NCI-H345 (cell line): ENCODE data around the gene FGFBP1.

Experiments used
- DNase-seq: peaks from one replicate; lab custom pipeline; 2025; lab: John Stamatoyannopoulos, UW

The FGFBP1 gene

GRCh38 chr4:15912236-15912635 is 26.3 kb downstream of the FGFBP1 start:
- DNase-seq, result no peak

GRCh38 chr4:15910155-15910940 is 28.2 kb downstream of the FGFBP1 start:
- no peak for DNase-seq

- no peak for DNase-seq
Measured at GRCh38 chr4:15907430-15907829, 31.1 kb downstream of the FGFBP1 start.

- DNase-seq, result peak; percentile 76
Measured at GRCh38 chr4:15906020-15906443, 32.5 kb downstream of the FGFBP1 start.

- DNase-seq, result no peak
Measured at GRCh38 chr4:15902746-15903145, 35.8 kb downstream of the FGFBP1 start.

GRCh38 chr4:15901998-15902397 is 36.5 kb downstream of the FGFBP1 start:
- no peak for DNase-seq

GRCh38 chr4:15901007-15901406 is 37.5 kb downstream of the FGFBP1 start:
- no peak for DNase-seq

GRCh38 chr4:15899511-15899910 is 39.0 kb downstream of the FGFBP1 start:
- no peak for DNase-seq

GRCh38 chr4:15898902-15899301 is 39.6 kb downstream of the FGFBP1 start:
- DNase-seq, result no peak

- no peak for DNase-seq
Measured at GRCh38 chr4:15897577-15897976, 41.0 kb downstream of the FGFBP1 start.

- no peak for DNase-seq
Measured at GRCh38 chr4:15894921-15895916, 43.3 kb downstream of the FGFBP1 start.

- no peak for DNase-seq
Measured at GRCh38 chr4:15894393-15894792, 44.1 kb downstream of the FGFBP1 start.

GRCh38 chr4:15893962-15894361 is 44.6 kb downstream of the FGFBP1 start:
- no peak for DNase-seq

- DNase-seq, result no peak
Measured at GRCh38 chr4:15891312-15891711, 47.2 kb downstream of the FGFBP1 start.

- no peak for DNase-seq
Measured at GRCh38 chr4:15890246-15890829, 48.2 kb downstream of the FGFBP1 start.

GRCh38 chr4:15888515-15888914 is 50.0 kb downstream of the FGFBP1 start:
- no peak for DNase-seq
